HL-60 (cell line): ENCODE measurements around the gene KCNQ5.

ENCODE experiments used
- DNase-seq, 2 experiments: peaks; one replicate each; pipeline ENCODE4 v3.0.0-alpha.2; 2010 to 2020; ENCODE audit warnings: low read depth in 1 of 2, low spot score in 1 of 2
- H3K27ac ChIP-seq: fragments of 250-450 bp; sonication (Bioruptor Pico); replicated peaks from 2 replicates; pipeline ENCODE4 v1.5.1; 2020; ENCODE audit warnings: mild to moderate bottlenecking, moderate library complexity
- H3K27me3 ChIP-seq: fragments of 250-450 bp; sonication (Bioruptor Pico); 2 replicates; pipeline ENCODE4 v1.5.1; 2021; ENCODE audit warnings: mild to moderate bottlenecking, moderate library complexity; ENCODE audit not compliant: insufficient read depth, poor library complexity, severe bottlenecking
- H3K4me3 ChIP-seq: replicated peaks from 2 replicates; pipeline ENCODE4 v1.5.1; 2011; ENCODE audit warnings: mild to moderate bottlenecking, control low read depth, low read length; ENCODE audit not compliant: insufficient read depth
- GABPA ChIP-seq: IDR thresholded peaks from 2 replicates; pipeline ENCODE4 v1.6.1; 2012; ENCODE audit warnings: low read depth
- POLR2AphosphoS5 ChIP-seq: IDR thresholded peaks from 2 replicates; pipeline ENCODE4 v1.6.1; 2012; ENCODE audit warnings: low read depth
- SPI1 ChIP-seq: IDR thresholded peaks from 2 replicates; pipeline ENCODE4 v1.6.1; 2012; ENCODE audit warnings: low read depth, mild to moderate bottlenecking, borderline replicate concordance
- TF ChIP-seq, protein P1 (sequence below): IDR thresholded peaks from one replicate; pipeline ENCODE4 v1.5.1; 2011; ENCODE audit warnings: low read length, control low read depth, inconsistent platforms; ENCODE audit not compliant: insufficient read depth
- TF ChIP-seq, protein P2 (sequence below): IDR thresholded peaks from 2 replicates; pipeline ENCODE4 v1.6.1; 2012; ENCODE audit warnings: low read depth; ENCODE audit not compliant: insufficient replicate concordance

The KCNQ5 gene

DNA sequence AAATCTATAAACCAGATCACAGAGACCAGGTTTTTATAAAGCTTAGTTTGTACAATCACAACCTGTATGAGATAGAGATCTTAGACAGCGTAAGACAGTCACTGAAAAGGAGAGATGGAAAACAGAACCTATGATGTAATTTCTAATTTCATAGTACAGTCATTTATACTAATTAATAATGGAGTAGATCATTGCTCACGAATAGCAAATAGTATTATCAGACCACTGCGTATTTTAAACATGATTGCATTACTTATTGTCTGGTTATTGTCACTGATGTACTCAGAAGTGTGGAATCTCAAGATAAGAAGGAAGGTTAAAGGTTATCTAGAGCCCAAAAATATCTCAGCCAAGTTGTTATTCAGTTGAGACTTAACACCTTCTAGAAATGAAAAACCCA, 487.8 kb downstream of the KCNQ5 start:
- Histone ChIP-seq H3K27ac (no peak overlapping the region), H3K4me3 (no peak overlapping the region), H3K27me3 (no peaks in the 10 kb centered on the region)
- DNase-seq: no peak
- TF ChIP-seq GABPA: no peak
- TF ChIP-seq, protein P1, sequence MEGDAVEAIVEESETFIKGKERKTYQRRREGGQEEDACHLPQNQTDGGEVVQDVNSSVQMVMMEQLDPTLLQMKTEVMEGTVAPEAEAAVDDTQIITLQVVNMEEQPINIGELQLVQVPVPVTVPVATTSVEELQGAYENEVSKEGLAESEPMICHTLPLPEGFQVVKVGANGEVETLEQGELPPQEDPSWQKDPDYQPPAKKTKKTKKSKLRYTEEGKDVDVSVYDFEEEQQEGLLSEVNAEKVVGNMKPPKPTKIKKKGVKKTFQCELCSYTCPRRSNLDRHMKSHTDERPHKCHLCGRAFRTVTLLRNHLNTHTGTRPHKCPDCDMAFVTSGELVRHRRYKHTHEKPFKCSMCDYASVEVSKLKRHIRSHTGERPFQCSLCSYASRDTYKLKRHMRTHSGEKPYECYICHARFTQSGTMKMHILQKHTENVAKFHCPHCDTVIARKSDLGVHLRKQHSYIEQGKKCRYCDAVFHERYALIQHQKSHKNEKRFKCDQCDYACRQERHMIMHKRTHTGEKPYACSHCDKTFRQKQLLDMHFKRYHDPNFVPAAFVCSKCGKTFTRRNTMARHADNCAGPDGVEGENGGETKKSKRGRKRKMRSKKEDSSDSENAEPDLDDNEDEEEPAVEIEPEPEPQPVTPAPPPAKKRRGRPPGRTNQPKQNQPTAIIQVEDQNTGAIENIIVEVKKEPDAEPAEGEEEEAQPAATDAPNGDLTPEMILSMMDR: no peak
- TF ChIP-seq, protein P2, sequence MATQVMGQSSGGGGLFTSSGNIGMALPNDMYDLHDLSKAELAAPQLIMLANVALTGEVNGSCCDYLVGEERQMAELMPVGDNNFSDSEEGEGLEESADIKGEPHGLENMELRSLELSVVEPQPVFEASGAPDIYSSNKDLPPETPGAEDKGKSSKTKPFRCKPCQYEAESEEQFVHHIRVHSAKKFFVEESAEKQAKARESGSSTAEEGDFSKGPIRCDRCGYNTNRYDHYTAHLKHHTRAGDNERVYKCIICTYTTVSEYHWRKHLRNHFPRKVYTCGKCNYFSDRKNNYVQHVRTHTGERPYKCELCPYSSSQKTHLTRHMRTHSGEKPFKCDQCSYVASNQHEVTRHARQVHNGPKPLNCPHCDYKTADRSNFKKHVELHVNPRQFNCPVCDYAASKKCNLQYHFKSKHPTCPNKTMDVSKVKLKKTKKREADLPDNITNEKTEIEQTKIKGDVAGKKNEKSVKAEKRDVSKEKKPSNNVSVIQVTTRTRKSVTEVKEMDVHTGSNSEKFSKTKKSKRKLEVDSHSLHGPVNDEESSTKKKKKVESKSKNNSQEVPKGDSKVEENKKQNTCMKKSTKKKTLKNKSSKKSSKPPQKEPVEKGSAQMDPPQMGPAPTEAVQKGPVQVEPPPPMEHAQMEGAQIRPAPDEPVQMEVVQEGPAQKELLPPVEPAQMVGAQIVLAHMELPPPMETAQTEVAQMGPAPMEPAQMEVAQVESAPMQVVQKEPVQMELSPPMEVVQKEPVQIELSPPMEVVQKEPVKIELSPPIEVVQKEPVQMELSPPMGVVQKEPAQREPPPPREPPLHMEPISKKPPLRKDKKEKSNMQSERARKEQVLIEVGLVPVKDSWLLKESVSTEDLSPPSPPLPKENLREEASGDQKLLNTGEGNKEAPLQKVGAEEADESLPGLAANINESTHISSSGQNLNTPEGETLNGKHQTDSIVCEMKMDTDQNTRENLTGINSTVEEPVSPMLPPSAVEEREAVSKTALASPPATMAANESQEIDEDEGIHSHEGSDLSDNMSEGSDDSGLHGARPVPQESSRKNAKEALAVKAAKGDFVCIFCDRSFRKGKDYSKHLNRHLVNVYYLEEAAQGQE: no peak
- no peak for TF ChIP-seq SPI1
- TF ChIP-seq POLR2AphosphoS5: no peak

DNA sequence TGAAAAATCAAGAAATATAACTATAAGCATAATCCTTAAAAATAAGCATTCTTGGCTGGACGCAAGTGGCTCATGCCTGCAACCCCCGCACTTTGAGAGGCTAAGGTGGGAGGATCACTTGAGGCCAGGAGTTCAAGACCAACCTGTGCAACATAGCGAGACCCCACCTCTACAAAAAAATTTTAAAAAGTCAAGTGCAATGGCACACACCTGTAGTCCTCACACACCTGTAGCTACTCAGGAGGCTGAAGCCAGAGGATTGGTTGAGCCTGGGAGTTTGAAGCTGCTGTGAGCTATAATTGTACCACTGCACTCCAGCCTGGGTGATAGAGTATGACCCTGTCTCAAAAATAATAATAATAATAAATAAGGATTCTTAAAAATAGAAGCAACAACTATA, 494.5 kb downstream of the KCNQ5 start:
- TF ChIP-seq, protein P2: no peak
- no peak for TF ChIP-seq POLR2AphosphoS5
- TF ChIP-seq, protein P1: no peak
- no peak for TF ChIP-seq SPI1
- TF ChIP-seq GABPA: no peak
- Histone ChIP-seq H3K27me3 (no peaks in the 10 kb centered on the region), H3K4me3 (no peak overlapping the region), H3K27ac (no peak overlapping the region)
- DNase-seq: no peak

DNA sequence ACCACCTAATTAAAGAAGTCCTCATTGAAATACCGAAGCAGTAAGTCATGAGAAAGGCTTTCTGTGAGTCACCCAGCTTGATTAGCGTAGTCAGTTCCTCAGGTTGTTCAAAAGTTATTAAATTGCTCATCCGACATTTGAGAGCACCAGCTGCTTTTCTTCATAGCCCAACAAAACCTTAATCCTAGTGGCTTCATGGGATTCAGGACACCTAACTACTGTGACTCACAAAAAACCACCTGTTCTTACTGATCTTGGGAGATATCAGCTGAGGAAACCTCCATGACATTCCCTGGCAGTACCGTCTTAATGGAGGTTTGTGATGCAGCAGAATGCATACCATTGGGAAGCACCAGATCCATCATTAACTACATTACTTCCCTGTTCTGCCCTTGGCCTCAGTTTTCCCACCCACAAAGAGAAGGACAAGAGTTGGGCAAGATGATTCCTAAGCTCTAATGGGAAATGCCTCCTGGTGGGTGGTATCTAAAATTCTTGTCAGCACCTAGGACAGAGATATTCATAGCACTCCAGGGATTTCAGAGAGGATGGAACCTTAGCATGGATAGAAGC, 499.6 kb downstream of the KCNQ5 start:
- DNase-seq: no peak
- no peak overlapping the region for H3K4me3 ChIP-seq
- TF ChIP-seq SPI1: no peak
- no peak for TF ChIP-seq GABPA
- no peak for TF ChIP-seq POLR2AphosphoS5
- TF ChIP-seq, protein P1: no peak
- TF ChIP-seq, protein P2: peak; percentile 84
- no peak overlapping the region for H3K27ac ChIP-seq
- no peaks in the 10 kb centered on the region for H3K27me3 ChIP-seq
